Renal cortex interstitium (tissue), 15 donors: ENCODE data around the gene RNF19B. TPM values are rescaled to one million over a fixed set of nuclear protein-coding genes. Genes with fewer than 3 reads are reported as not detected.
A peak's percentile ranks its signal among the peaks of the same experiment; 100 is the strongest.

Experiments
- DNase-seq, 11 donors: peaks; one replicate each; pipeline ENCODE4 v3.0.0-alpha.2; 2013; ENCODE audit warnings: low read depth in 9 of 11, low spot score in 4 of 11; ENCODE audit errors: extremely low read depth in 1 of 11
- long read RNA-seq, 16 experiments: transcript quantifications; one replicate each; lab custom pipeline, GENCODE V29; 2026
- polyA plus RNA-seq, 3 donors: library from polyadenylated mRNA; unstranded; fragments of 120-200 nt; gene quantifications; one replicate each; pipeline ENCODE4 v1.2.1, GENCODE V29; 2013; ENCODE audit not compliant: insufficient read length in 3 of 3

The RNF19B gene, protein sequence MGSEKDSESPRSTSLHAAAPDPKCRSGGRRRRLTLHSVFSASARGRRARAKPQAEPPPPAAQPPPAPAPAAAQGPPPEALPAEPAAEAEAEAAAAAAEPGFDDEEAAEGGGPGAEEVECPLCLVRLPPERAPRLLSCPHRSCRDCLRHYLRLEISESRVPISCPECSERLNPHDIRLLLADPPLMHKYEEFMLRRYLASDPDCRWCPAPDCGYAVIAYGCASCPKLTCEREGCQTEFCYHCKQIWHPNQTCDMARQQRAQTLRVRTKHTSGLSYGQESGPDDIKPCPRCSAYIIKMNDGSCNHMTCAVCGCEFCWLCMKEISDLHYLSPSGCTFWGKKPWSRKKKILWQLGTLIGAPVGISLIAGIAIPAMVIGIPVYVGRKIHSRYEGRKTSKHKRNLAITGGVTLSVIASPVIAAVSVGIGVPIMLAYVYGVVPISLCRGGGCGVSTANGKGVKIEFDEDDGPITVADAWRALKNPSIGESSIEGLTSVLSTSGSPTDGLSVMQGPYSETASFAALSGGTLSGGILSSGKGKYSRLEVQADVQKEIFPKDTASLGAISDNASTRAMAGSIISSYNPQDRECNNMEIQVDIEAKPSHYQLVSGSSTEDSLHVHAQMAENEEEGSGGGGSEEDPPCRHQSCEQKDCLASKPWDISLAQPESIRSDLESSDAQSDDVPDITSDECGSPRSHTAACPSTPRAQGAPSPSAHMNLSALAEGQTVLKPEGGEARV
- 10 to 100 TPM; 16.6 to 17.4 (median 16.7) TPM for polyA plus RNA-seq
- long read RNA-seq, donor 1, partial matches to known transcripts: 0 of 1 reads
- long read RNA-seq, donor 1, other reads (novel, unspliced or antisense): 0 of 1 reads
- long read RNA-seq, donor 2, partial matches to known transcripts: 0 of 2 reads
- long read RNA-seq, donor 2, other reads (novel, unspliced or antisense): 0 of 2 reads
- long read RNA-seq, donor 3, partial matches to known transcripts: 0 of 4 reads
- long read RNA-seq, donor 3, other reads (novel, unspliced or antisense): 0 of 4 reads
- long read RNA-seq, donor 4, partial matches to known transcripts: 0 of 2 reads
- long read RNA-seq, donor 4, other reads (novel, unspliced or antisense): 0 of 2 reads
- long read RNA-seq, donor 5: 0 reads
- long read RNA-seq, donor 6, partial matches to known transcripts: 0 of 1 reads
- long read RNA-seq, donor 6, other reads (novel, unspliced or antisense): 0 of 1 reads
- long read RNA-seq, donor 7, partial matches to known transcripts: 0 of 3 reads
- long read RNA-seq, donor 7, other reads (novel, unspliced or antisense): 0 of 3 reads
- long read RNA-seq, donor 8, partial matches to known transcripts: 0 of 2 reads
- long read RNA-seq, donor 8, other reads (novel, unspliced or antisense): 0 of 2 reads
- long read RNA-seq, donor 9, partial matches to known transcripts: 0 of 1 reads
- long read RNA-seq, donor 9, other reads (novel, unspliced or antisense): 0 of 1 reads
- long read RNA-seq, donor 10: 0 reads
- long read RNA-seq, donor 11, partial matches to known transcripts: 0 of 4 reads
- long read RNA-seq, donor 11, other reads (novel, unspliced or antisense): 0 of 4 reads
- long read RNA-seq, donor 12, partial matches to known transcripts: 0 of 1 reads
- long read RNA-seq, donor 12, other reads (novel, unspliced or antisense): 0 of 1 reads
- long read RNA-seq, donor 13, partial matches to known transcripts: 0 of 3 reads
- long read RNA-seq, donor 13, other reads (novel, unspliced or antisense): 0 of 3 reads
- long read RNA-seq, donor 14, partial matches to known transcripts: 0 of 1 reads
- long read RNA-seq, donor 14, other reads (novel, unspliced or antisense): 0 of 1 reads
- long read RNA-seq, donor 15, partial matches to known transcripts: 0 of 2 reads
- long read RNA-seq, donor 15, other reads (novel, unspliced or antisense): 0 of 2 reads
- long read RNA-seq, donor 16, transcript RNF19B-201 (9 exons, 2,334 nt): major isoform, 5 of 7 reads
- long read RNA-seq, donor 16, partial matches to known transcripts: 0 of 7 reads
- long read RNA-seq, donor 16, other reads (novel, unspliced or antisense): 0 of 7 reads

DNA sequence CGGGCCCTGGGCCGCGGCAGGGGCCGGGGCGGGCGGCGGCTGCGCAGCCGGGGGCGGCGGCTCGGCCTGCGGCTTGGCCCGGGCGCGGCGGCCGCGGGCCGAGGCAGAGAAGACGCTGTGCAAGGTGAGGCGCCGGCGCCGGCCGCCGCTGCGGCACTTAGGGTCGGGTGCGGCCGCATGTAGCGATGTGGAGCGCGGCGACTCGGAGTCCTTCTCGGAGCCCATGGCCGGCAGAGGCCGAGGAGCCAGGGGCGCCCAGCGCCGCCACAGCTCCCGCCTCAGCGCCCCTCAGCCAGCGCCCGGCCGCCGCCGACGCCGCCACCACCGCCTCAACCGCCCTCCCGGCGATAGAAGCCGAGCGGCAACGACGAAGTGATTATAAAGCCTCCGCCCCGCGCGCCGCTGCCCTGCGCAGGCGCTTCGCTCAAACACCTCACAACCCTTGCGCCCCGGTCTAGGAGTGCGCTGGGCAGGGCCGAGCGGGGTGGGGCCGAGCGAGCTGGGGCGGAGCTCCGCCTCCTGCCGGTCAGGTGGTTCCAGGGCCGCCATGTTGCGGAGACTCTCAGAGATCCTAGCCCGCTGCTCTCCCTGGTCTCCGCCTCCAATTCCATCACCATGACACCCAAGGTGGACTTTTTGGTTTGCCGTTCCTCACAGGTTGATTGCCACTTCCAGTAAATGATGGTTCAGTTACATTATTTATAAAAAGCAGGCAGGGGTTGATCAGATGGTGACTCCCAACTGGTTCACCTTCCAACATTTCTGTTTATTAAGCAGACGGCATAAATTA, at the start of gene RNF19B:
Gene RNF19B (minus strand): TSS at position 349 of the 790 bp plus-strand sequence. CDS start 124 bp downstream, at position 225.
- peak in 10 of 11 donors; percentile 78 to 92 (median 88) for DNase-seq

DNA sequence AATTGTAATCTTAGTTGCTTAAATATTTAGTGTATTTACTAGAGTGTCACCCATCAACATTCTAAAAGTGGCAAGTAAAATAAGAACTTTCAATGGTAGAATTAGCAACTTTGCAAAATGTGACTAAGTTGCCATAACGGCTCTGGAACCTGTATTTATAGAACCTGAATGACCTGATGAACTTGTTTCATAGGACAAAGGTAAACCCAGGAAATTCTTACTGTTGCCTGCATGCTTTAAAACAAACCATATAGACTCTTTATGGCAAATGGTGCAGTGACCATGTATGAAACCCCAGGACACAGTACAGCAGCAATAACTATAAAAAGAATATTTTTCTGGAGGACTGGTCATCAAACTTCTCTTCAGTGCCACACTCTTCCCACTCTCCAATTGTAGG, 49.2 kb upstream of the RNF19B start:
- no peak for DNase-seq

DNA sequence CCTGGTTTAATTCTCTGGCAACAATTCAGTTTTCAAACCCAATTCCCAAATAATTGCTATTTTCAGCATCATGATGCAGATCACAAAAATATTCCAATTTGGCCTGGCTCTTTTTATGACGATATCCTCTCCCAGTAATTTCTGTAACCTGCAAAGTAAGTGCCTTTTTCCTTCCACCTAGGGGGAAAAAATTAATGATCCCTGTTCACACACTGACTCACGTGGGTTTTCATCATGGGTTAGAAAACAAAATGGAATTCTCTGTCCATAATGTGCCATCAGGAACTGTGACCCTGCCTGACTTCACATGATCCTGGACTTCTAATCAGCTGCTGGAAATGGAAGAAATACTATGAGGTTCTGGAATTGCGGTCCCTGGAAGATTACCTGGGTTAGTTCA, 47.6 kb upstream of the RNF19B start:
- DNase-seq: no peak

DNA sequence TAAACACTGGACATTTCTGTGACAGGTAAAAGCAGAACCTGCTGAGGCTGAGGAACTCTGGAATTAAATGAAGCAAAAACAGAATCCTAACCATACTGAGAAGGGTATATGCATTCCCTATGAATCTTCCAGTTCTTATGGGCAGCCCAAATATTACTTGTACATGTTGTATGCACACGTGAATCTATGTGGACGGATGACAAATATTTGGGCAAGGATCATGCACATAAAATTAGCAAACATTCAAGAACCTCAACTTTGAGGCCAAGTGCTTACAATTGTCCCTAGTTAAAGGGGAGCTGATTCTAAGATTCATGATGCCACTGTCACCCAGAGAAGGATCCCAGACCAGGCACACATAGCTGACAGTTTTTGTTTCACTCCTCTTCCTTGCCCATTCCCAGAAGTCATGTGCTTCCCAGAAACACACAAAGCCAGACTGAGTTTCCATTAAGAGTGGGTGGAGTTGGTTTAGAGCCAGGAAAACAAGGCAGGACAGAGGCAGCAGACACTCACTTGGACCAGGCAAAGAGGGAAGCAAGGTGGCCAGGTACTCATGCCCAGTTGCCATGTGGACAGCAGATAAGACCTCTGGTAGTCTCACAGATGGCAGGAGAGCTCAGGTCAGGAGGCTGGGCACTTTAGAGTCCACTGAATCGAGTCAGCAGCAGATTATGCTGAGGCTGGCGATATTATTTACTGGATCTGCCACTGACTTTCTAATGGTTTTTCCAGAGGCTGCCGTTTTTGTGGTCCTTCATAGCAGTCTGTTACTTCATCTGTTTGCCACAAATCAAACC, 46.5 kb upstream of the RNF19B start:
- DNase-seq: no peak

DNA sequence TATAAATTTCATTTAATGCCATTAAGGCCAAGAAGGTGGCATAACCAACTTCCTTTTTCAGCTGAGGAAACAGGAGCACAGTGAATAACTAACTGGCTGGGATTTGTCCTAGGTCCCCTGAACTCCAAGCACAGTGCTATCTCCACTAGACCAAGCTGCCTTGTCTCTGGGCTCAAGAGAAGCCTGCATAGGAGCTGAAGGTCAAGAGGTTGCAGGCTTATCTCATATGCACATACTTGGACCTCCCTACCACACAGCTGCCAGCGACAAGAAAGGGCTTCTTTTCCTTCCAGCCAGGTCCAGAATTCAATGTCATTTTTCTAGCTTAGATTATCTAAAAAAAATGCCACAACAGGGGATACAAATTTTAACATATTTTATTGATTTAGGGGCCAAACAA, 45.0 kb upstream of the RNF19B start:
- DNase-seq: no peak

DNA sequence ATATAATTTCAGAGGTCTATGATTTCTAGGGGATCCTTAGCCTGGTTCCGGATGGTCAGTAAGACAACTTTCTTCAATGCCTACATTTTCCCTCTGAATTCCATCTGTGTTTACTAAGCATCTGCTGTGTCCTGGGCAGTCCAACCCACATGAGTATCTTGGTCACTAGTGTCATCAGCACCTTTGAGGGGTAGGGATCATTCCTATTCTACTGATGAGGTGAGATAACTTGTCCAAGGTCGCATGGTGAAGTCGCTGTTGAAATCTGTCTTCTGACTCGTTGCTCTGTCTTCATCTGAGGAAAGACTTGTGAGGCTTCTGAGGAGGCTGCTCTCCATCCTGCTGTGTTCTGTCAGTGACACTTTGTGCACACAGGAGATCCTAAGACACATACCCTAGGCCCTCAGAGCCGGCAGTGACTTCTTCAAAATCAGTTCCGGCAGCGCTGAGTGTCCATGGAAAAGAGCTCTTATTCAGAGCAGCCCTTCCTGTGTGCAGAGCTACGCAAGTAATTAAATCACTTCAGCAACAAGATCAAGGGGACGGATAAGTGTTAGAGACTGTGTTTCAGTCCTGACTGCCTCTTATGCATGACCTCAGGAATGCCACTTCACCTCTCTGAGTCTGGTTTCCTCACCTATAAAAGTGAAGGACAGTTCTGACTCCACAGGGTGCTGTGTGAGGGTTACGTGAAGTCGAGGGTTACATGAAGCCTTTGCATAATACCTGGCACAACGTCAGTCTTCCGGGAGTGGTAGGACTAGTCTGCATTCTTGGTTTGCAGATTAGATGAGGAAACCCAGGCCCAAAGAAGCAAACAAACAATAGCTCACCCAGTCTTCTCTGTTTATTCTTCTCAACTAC, 43.7 kb upstream of the RNF19B start:
- DNase-seq: no peak

DNA sequence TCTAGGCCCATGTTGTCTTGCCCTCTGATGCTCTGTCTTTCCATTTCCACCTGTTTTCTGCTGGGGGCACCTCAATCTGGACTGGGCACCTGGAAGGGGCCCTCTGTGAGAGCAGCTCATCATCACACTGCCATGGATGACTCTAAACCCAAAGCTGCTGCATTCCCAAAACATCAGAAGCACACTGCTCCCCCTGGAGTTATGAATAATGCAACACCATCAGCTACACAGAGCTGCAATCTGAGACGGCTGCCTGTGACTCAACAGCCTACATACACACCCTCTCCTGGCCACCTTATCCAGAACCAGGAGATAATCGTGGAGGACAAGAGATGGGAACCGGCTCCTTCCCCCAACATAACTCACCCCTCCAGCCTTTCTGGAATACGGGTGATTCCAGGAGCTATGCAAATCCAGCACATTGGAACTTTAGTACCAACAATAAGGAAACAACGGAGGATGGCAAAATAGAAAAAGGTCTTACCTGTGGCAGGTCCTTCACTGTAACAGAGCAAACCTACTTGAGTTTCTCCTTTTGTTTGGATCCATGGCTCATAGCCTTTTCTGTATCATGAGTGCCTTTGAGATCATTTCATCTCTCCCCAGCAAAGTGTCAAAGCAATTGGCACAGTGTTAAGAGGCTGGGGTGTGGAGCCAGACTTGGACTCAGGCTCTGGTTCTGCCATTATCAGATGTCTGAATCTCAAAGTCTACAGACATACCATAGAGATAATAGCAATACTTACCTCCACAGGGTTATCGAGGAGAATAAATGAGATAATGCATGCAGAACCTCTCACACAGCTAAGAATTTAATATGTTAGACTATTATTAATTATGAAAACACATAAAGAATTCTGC, 42.8 kb upstream of the RNF19B start:
- peak in 2 of 11 donors; percentile 38 to 50 for DNase-seq

DNA sequence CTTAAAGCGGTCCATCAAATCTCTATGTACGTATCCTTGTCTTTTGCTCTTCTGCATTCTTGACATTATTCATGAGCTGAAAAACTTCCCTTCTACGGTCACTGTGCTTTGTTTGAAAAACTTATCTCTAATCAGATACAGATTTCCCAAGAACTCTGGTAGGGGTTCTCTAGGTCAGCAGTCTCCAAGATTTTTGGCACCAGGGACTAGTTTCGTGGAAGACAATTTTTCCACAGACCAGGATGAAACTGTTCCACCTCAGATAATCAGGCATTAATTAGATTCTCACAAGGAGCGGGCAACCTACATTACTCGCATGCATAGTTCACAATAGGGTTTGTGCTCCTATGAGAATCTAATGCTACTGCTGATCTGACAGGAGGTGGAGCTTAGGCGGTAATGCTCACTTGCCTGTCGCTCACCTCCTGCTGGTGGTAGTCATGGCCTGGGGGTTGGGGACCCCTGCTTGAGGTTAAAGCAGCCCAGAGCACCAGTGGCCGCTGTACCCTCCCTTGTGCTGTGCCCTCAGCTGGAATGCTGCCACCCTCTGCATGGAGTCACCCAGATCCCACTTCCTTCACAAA, 41.3 kb upstream of the RNF19B start:
- no peak for DNase-seq

DNA sequence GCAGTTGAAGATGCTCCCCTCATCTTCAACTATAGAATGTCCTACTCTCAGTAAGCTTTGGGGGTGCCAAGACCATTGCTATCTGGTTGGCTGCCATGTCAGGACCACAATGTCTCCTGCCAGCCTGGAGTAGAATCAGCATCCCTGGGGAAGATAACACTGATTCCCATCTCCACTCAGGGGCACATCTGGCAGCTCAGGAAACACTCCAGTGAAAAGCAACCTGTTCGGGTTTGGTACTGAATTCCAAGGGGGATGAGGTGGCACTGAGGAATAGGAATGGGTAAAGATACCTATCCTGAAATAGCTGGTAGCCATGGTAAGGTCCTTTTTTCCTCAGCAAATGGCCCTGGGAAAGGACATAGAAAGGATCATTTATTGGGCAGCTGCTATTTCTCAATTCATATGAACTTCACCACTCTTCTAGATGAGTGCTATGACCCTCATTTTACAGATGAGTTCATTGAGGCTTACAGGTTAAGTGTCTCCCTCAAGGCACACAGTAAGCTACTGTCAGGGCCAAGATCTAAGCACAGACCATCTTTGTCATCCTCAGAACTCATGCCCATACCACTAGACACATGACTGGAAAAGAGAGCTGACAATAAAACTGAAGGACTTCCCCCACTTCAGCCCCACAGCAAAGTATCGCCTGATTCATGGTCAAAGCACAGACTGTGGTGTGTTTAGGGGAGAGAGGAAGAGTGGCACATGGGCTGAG, 40.7 kb upstream of the RNF19B start:
- DNase-seq: no peak

DNA sequence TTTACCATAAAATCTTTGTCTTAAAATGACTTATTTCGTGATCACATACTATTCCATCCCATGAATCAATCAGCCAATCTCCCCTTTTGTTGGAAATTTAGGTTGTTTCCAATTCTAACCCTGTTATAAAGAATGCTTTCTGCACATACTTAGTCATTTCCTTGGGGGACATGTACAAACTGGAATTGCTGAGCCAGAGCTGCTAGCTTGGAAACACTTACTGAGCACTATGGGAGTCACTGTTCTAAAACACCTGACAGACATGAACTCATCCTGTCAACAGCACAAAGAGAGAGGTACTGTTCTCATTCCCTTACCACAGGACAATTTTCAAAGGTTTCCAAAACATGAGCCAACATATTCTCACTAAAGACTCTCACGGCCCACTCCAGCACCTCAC, 40.0 kb upstream of the RNF19B start:
- no peak for DNase-seq

DNA sequence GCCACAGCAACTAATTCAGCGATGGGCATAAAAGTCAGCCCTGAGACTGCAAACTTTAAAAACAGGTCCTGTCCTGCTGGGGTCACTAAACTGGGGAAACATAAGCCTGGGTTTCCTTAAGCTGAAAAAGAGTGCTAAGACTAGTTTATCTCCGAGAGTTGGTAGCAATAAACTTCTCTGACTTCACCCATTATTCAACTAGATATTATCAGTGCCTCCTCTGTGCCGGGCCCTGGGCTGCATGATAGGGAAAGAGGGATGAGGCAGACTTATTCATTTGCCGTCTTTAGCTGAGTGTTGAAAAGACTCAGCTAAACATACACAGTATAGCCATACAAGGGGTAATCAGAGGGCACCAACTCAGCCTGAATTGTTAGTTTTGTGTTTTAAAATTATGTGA, 39.0 kb upstream of the RNF19B start:
- DNase-seq: no peak

DNA sequence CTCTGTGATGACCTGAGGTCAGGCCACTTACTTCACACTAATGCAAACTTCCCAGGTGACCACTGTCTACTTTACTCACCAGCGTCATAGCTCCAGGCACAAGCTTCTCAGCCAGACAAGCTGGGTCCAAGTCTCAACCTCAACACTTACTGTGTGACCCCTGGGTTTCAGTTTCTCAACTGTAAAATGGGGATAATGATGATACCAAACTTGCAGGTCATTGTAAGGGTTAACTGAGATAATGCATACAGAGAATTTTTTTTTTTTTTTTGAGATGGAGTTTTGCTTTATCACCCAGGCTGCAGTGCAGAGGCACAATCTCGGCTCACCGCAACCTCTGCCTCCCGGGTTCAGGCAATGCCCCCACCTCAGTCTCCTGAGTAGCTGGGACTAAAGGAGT, 37.4 kb upstream of the RNF19B start:
- DNase-seq: no peak

DNA sequence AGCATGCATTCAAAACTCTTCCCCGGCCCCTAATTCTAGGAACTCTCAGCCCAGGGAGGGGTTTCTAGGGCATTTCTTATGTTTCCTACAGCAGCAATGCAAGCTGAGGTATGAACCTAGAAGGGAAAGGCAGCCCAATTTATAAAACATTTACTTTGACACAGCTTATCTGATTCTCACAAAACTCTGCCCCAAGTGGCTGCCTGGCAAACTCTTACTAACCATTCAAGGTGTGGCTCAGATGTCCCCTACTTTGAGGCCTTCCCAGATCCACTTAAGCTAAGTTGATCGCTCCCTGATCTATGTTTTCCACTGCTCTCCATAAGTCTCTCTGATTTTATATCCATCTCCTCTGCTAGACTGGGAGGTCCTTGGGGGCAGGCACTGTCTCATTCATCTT, 36.7 kb upstream of the RNF19B start:
- no peak for DNase-seq
